TTC549 (cell line): ENCODE results near the gene CNTNAP2.
"Not testable (repeated sequence)": the region's sequence is repeated elsewhere in the genome, so short reads cannot be mapped to it uniquely, and the experiment has no call there.

Experiments used
- FAIRE-seq: peaks from 2 replicates; lab custom pipeline; 2012; peaks lifted over from hg19 to GRCh38; lab: Jason Lieb, UNC

CNTNAP2 gene

DNA sequence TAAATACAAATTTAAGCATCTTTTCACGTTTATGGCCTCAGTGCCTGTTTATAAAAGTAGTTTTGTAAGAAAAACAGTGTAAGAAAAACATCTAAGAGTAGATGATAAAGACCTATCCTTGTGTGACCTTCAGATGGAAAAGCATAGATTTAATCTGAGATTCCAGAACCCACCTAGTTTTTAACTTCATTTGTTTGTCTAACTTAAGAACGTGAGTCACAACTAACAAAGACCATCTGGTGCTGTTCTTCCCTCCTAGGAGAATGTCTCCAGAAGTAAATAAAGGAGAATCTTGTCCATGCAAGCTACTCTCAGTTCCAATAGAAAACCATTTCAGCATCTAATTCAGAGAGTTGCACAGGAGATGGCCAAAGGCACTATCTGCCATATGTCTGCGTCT lies 2208.6 kb downstream of the CNTNAP2 start:
- FAIRE-seq, result no peak

GRCh38 chr7:148327379-148327778 lies 2210.8 kb downstream of the CNTNAP2 start:
- no peak for FAIRE-seq

DNA sequence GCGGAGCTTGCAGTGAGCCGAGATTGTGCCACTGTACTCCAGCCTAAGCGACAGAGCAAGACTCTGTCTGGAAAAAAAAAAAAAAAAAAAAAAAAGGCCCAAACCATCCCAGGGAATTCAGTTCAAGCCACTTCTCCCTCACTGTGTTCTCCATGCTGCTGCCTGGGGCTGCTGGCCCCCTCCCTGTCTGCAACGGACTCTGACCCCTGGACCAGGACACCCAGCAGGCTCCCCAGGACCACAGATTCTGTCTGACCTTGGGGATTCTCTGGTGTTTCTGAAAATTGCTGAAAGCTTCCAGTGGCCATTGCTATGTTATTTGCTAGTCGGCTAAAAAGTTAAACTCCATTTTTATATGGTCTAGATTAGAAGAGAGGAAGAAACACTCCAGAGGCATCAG lies 2212.3 kb downstream of the CNTNAP2 start:
- no peak for FAIRE-seq

DNA sequence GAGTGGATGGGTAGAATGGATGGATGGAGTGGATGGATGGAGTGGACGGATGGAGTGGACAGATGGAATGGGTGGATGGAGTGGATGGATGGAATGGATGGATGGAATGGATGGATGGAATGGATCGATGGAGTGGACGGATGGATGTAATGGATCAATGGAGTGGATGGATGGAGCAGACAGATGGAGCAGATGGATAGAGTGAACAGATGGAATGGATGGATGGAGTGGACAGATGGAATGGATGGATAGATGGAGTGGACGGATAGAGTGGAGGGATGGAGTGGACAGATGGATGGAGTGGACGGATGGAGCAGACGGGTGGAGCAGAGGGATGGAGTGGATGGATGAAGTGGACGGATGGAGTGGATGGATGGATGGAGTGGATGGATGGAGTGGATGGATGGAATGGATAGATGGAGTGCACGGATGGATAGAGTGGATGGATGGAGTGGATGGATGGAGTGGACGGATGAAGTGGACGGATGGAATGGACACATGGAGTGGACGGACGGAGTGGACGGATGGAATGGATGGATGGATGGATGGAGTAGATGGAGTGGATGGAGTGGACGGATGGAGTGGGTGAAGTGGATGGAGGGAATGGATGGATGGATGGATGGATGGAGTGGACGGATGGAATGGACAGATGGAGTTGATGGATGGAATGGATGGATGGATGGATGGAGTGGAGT lies 2213.7 kb downstream of the CNTNAP2 start:
- FAIRE-seq, result no peak

DNA sequence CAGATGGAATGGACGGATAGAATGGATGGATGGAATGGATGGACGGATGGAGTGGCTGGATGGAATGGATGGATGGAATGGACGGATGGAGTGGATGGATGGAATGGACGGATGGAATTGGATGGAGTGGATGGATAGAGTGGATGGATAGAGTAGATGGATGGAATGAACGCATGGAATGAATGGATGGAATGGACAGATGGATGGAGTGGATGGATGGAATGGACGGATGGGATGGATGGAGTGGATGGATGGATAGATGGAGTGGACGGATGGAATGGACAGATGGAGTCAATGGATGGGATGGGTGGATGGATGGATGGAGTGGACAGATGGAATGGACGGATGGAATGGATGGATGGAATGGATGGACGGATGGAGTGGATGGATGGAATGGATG lies 2214.2 kb downstream of the CNTNAP2 start:
- no peak for FAIRE-seq

DNA sequence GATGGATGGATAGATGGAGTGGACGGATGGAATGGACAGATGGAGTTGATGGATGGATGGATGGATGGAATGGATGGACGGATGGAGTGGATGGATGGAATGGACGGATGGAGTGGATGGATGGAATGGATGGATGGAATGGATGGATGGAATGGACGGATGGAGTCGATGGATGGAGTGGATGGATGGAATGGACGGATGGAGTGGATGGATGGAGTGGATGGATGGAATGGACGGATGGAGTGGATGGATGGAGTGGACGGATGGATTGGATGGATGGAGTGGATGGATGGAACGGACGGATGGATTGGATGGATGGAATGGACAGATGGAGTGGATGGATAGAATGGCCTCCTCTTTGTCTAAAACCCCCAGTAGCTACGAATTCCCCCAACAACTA lies 2214.9 kb downstream of the CNTNAP2 start:
- not testable (repeated sequence) for FAIRE-seq

- no peak for FAIRE-seq
These were observed 2215.9 kb downstream of the CNTNAP2 start for GRCh38 chr7:148332191-148333186.

DNA sequence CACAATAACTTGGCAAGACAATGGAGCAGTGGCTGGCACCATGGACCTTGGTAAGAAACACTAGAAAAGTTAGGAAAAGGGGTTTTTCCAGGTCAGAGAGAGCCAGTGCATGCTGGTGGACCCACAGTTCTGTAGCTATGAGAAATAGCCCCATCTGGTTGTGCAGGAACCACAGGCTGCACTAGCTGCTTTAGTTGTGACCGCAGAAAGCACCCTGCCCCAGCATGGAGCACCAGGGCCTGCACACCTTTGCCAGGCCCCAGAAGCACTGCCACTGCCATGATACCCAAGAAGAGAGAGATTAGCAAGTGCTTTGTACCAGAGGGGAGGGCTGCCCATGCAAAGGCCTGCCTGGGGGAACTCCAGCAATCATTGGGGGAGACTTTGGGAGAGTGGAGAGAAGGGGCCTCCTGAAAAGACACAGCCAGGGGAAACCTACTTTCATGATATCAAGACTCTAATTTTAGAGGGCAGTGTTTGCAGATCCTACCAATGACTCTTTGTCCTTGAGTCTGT lies 2217.9 kb downstream of the CNTNAP2 start:
- no peak for FAIRE-seq

- no peak for FAIRE-seq
These were observed 2218.5 kb downstream of the CNTNAP2 start for GRCh38 chr7:148334959-148335577.

DNA sequence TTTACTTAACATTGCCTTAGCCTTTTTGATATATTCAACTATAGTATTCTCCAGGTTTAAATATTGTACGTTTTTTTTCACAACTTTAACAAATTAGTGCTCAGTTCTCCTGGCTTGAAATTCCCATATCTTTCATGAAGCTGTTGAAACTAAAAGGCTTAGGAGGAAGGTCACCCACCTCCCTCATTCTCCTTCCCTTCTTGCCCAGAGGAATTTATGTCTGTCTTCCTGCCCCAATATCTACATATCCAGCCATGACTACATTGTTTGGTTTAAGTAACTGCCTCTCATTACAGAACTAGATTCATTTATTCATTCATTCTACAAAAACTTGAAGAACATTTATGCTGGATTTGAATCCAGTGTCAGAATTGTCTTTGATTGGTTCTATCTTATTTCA lies 2219.2 kb downstream of the CNTNAP2 start:
- no peak for FAIRE-seq

GRCh38 chr7:148336411-148336810 lies 2219.8 kb downstream of the CNTNAP2 start:
- no peak for FAIRE-seq

GRCh38 chr7:148337246-148337965 lies 2220.8 kb downstream of the CNTNAP2 start:
- FAIRE-seq, result no peak

GRCh38 chr7:148337995-148338747 lies 2221.6 kb downstream of the CNTNAP2 start:
- FAIRE-seq, result no peak

GRCh38 chr7:148340438-148341280 lies 2224.1 kb downstream of the CNTNAP2 start:
- FAIRE-seq, result no peak

DNA sequence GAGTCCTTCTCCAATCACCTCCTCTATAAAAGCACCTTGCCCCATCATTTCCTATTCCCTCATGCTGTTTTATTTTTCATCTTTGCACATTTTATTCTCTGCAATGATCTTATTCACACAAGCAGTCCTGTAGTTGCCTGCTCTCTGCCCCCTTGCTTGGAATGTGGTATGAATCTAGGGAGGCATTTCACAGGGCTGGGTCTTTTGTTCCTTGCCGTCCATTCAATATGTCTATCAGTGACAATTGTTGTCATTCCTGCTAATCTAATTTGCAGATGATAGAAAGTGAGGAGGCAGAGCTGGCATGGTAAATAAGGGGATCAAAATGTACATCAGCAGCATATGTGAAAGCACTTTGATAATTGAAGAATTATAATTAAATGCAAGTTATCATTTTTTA lies 2227.8 kb downstream of the CNTNAP2 start:
- FAIRE-seq, result no peak

GRCh38 chr7:148347981-148348380 lies 2231.4 kb downstream of the CNTNAP2 start:
- no peak for FAIRE-seq

DNA sequence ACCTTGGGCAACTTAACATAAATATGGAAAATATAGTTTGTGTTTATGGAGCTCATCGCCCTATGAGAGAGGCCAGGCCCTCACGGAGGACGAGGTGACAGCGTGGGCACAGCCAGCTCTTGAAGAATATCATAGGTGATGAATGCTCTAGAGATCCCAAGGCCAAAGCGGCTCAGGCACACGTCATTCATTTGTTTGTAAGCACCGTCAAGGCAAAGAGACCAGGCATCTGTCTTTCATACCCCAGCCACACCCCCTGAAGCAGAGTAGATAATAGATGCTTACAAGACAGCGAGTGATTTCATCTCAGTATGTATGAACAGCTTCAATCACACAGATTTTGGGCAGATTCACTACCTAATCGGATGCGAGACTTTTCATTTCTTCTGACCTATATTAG lies 2231.9 kb downstream of the CNTNAP2 start:
- FAIRE-seq, result no peak

- no peak for FAIRE-seq
These were observed 2239.7 kb downstream of the CNTNAP2 start for GRCh38 chr7:148356303-148356702.

GRCh38 chr7:148362541-148362940 lies 2245.9 kb downstream of the CNTNAP2 start:
- FAIRE-seq, result no peak

DNA sequence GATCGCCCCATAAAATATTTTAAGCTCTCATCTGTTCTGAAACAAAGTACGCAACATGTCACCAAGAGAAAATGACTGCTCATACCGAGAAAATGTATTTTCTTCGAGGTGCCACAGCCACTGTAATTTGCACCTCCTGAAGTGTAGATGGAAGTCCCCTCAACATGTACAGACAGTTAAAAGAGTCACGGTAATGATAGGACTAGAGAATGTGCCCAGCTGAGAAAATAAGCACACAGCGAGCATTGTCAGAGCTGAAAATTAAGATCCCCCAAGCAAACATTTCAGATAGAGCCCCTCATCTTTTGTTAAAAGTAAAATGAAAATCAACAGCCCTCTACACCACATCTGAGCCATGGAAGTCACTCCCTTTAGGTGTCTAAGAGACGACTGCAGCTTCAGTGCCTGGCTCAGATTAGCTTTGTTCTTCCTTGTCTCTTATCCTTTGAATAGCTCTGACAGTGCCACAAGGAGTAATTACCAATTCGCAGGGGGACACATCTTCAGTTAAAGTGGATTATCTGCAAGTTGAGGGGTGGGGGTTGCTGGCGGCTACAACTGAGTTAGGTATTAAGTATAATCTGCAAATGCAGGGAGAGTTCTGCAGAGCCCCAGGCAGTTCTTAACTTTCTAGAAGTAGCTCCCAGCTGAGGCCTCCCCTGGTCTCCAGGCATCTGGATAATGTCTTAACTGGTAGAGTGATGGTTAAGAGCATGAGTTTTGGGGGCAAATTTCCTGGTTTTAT lies 2251.3 kb downstream of the CNTNAP2 start:
- FAIRE-seq, result no peak
